Dermis blood vessel endothelial cell (primary cell): ENCODE measurements around the gene DGKD. TPM values are rescaled to one million over a fixed set of nuclear protein-coding genes. Genes with fewer than 3 reads are reported as not detected.
"Not testable (repeated sequence)": the region's sequence is repeated elsewhere in the genome, so short reads cannot be mapped to it uniquely, and the experiment has no call there.

ENCODE experiments used
- DNase-seq: peaks from one replicate; pipeline ENCODE4 v3.0.0; 2010
- total RNA-seq: library from RNA; depleted of rRNA; stranded (reverse); fragments of >200 nt; gene quantifications from 2 replicates; pipeline ENCODE4 v1.2.3, GENCODE V29; 2014

Gene DGKD
- total RNA-seq, result 12.2 and 12.3 TPM in 2 replicates

DNA sequence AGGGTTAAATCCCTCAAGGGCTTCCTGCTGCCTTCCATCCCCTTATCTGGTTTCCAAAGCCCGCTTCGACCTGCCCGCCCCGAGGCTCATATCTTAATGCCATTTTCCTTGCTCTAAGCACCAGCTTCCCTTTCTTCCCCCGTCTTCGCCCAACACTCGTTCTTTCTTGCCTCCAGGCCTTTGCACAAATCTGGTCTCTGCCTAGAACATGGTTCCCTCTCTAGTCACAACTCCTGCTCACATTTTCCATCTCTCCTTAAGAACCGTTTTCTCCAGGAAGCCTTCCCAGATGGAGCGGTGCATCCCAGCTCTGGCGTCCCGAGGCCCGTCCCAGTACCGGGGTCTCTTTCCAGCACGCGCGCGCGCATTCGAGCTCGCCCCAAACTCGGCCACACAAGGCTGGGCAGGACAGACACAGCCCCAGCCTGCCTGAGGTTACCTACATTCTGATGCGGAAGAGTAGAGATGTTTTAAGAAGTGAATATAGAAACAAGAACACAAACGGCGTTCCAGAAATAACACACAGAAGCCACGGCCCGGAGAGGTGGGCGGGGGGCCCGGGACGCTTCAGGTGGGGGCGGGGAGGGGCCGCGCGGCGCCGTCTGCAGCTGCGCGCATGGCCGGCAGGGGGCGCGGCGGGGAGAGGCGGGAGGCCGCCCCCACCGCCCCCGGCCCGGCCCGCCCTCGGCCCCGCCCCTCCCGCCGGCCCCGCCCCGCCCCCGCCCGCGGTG lies at the start of gene DGKD:
Gene DGKD, plus strand, starts transcription at position 726 of the 731 bp plus-strand sequence. CDS start 25 bp downstream, outside the sequence.
- DNase-seq, result peak; percentile 67

- no peak for DNase-seq
These were observed 46.7 kb upstream of the DGKD start, which contains the start of gene SAG for GRCh38 chr2:233307565-233307964. SAG (plus strand) TSS chr2:233307816; CDS start chr2:233309190, 1,374 bp downstream.

- DNase-seq, result no peak
These were observed 42.9 kb upstream of the DGKD start for GRCh38 chr2:233311241-233311926.

DNA sequence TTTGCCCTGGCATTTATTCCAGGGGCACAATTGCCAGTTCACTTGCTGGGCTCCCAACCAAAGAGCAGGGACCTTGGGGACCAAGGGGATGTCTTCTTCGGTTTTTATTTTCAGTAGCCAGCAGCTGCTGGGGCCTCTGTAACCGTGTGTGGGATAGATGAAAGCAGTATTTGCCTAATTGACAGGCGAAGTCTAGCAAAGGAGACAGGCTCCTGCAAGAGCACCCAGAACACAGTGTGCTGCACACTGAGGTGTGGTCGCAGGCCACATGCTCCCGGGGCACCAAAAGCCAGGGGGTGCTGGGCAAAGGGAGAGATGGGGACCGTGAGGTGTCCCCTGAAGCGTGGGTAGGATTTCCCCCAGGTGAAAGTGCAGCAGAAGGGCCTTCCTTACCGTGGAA lies 41.4 kb upstream of the DGKD start:
- no peak for DNase-seq

- DNase-seq, result no peak
These were observed 39.9 kb upstream of the DGKD start for GRCh38 chr2:233314180-233314925.

GRCh38 chr2:233317196-233317943 lies 36.9 kb upstream of the DGKD start:
- DNase-seq, result no peak

DNA sequence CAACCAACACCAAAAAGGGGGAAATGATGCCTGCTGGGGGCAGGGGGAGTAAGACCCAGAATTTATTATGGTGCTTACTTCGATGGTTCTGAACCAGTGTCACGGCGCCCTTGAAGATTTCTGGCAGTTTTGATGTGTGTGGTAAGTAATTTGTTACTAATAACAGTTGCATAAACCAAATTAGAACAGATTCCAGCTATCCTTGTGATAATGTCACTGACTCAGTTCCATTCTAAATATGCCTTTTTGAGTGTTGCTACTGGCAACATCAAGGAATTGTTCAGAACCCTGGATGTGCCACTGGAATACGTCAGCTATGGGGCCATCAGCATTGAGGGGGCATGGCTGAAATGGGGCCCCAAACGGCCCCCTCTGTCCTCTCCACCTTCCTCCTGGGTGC lies 35.0 kb upstream of the DGKD start:
- DNase-seq, result no peak

GRCh38 chr2:233320470-233320869 lies 33.8 kb upstream of the DGKD start:
- DNase-seq, result no peak

- no peak for DNase-seq
These were observed 33.1 kb upstream of the DGKD start for GRCh38 chr2:233321166-233321565.

GRCh38 chr2:233323851-233324250 lies 30.4 kb upstream of the DGKD start:
- no peak for DNase-seq

- DNase-seq, result no peak
These were observed 29.0 kb upstream of the DGKD start for GRCh38 chr2:233325256-233325655.

DNA sequence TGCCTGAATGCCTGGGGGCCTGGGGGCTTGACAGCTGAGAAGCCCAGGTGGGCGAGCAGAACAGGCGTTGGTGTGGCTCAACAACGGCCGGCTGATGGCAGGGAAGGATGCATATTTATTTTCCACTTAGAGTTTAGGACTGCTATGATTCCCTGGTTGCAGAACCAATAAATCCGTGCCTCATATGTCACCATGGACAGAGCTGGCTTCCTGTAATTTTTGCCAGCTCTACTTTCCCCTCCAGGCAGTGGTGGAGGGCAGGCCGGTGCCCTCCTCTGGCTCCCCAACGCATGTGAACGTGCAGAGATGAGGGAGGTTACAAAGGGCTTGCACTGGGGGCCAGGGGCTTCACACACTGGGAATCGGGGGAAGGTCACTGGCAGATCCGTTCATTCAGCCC lies 28.5 kb upstream of the DGKD start:
- no peak for DNase-seq

GRCh38 chr2:233326500-233326899 lies 27.8 kb upstream of the DGKD start:
- DNase-seq, result no peak

GRCh38 chr2:233328922-233329321 lies 25.4 kb upstream of the DGKD start:
- no peak for DNase-seq

GRCh38 chr2:233329489-233330135 lies 24.7 kb upstream of the DGKD start:
- DNase-seq, result peak; percentile 44

DNA sequence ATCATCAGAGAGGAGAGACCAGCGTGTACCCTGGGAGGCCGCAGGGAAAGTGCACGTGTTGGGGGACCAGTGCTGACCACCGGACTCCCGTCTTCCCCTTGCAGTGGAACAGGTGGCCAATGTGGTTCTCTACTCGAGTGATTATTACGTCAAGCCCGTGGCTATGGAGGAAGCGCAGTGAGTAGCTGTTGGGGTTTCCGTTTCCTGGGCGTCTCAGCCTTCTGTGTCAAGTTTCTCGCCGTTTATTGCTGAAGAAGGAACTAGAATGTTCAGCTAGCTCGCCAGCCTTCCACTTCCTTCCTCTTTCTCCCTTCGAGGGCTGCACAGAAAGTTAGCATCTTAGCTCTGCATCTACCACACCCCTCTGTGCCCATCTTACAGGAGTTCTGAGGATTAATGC lies 22.8 kb upstream of the DGKD start:
- DNase-seq, result no peak

DNA sequence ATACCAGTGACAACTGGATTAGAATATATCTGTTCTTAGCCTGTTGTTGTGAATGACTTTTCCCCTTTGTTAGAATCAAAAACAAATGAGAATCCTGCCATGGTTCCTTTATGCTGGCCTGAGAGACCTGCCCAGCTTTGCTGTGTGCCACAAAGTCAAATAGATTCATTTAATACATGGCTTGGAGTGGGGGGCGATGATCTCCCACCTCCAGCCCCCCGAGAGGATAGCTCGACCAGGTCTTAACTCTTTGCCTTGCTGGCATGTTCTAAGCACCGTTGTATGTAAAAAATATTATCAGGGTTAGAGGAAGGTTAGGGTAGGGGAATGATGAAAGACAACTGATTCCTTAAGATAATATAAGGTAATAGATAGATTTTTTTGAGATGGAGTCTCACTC lies 22.2 kb upstream of the DGKD start:
- no peak for DNase-seq

DNA sequence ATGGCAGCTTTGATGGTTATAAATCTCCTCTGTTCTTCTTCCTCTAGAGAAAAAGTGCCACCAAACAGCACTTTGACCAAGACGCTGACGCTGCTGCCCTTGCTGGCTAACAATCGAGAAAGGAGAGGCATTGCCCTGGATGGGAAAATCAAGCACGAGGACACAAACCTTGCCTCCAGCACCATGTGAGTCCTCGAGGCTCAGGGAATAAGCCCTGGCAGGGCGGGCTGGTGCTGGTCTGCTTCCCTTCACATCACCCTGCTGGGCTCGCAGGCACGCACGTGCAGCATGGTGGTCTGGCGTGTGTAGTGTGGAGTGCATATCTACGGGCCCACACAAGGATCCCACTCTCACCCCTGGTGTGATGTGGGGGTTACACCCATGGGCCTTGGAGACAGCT lies 19.4 kb upstream of the DGKD start:
- DNase-seq, result no peak

- DNase-seq, result not testable (repeated sequence)
These were observed 18.2 kb upstream of the DGKD start for GRCh38 chr2:233336091-233336490.

GRCh38 chr2:233336541-233336940 lies 17.8 kb upstream of the DGKD start:
- DNase-seq, result no peak

- no peak for DNase-seq
These were observed 16.2 kb upstream of the DGKD start for GRCh38 chr2:233338046-233338445.

DNA sequence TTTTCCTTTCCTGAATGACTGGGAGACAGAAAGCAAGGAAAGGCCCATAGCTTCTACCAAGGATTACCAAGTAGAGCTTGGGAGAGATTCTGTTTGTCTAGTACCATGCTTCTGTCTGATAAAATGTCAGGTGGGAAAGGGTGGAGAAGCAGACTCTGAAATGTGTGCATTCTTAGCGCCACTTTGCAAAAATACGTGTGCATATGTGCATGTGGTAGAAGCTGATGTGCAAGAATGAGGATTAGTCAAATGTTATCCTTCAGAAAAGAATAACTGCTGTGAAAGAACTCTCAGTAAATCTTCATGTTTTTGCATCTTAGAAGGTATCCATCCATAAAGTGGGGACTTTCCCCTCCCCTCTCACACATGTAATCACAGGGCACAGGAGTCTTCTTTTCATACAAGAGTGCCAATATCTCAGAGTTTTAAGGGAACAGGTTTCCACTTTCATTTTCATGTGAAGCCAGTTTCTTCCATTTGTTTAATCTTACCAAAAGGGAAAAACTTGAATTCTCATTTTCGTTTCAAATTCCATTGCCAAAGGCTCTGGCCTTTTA lies 15.4 kb upstream of the DGKD start:
- DNase-seq, result no peak
